GM19023 (cell line): Measurements from ENCODE around the gene ITGA1.
"Not testable (repeated sequence)": the region's sequence is repeated elsewhere in the genome, so short reads cannot be mapped to it uniquely, and the experiment has no call there.

Experiments used
- ATAC-seq: cut with Tn5 transposase; IDR thresholded peaks from one replicate; pipeline ENCODE4 v1.9.1; 2021; ENCODE audit warnings: mild to moderate bottlenecking, moderate library complexity; ENCODE audit not compliant: unreplicated experiment

ITGA1 gene

DNA sequence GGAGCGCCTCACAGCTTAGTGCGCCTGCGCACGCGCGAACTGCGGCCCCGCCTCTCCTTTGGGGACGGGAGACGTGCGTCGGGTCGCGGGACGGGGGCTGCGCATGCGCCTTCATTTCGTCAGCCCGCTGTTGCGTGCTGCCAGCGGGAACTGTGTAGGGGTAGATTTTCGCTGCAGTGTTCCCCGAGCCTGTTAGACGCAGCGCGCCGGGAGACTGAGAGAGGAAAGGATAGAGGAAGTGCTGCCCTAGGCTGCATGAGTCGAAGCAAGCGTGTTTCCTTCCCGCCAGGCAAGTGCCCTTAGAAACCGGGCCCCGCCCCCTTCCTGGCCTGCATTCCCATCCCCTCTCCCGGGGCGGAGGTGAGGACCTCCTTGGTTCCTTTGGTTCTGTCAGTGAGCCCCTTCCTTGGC, 12.3 kb downstream of the ITGA1 start:
- peak; percentile 91 for ATAC-seq

DNA sequence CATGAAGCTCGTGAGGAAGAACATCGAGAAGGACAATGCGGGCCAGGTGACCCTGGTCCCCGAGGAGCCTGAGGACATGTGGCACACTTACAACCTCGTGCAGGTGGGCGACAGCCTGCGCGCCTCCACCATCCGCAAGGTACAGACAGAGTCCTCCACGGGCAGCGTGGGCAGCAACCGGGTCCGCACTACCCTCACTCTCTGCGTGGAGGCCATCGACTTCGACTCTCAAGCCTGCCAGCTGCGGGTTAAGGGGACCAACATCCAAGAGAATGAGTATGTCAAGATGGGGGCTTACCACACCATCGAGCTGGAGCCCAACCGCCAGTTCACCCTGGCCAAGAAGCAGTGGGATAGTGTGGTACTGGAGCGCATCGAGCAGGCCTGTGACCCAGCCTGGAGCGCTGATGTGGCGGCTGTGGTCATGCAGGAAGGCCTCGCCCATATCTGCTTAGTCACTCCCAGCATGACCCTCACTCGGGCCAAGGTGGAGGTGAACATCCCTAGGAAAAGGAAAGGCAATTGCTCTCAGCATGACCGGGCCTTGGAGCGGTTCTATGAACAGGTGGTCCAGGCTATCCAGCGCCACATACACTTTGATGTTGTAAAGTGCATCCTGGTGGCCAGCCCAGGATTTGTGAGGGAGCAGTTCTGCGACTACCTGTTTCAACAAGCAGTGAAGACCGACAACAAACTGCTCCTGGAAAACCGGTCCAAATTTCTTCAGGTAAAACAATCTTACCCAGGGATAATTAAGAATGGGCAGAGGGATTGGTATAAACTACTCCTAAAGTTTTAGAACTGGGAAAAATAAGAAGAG, 12.9 kb downstream of the ITGA1 start:
- ATAC-seq, result peak; percentile 37

DNA sequence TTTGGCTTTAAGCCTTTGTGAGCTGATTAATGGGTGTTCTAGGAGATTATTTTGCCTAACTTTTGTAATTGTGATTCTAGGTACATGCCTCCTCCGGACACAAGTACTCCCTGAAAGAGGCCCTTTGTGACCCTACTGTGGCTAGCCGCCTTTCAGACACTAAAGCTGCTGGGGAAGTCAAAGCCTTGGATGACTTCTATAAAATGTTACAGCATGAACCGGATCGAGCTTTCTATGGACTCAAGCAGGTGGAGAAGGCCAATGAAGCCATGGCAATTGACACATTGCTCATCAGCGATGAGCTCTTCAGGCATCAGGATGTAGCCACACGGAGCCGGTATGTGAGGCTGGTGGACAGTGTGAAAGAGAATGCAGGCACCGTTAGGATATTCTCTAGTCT, 13.6 kb downstream of the ITGA1 start:
- ATAC-seq, result no peak

DNA sequence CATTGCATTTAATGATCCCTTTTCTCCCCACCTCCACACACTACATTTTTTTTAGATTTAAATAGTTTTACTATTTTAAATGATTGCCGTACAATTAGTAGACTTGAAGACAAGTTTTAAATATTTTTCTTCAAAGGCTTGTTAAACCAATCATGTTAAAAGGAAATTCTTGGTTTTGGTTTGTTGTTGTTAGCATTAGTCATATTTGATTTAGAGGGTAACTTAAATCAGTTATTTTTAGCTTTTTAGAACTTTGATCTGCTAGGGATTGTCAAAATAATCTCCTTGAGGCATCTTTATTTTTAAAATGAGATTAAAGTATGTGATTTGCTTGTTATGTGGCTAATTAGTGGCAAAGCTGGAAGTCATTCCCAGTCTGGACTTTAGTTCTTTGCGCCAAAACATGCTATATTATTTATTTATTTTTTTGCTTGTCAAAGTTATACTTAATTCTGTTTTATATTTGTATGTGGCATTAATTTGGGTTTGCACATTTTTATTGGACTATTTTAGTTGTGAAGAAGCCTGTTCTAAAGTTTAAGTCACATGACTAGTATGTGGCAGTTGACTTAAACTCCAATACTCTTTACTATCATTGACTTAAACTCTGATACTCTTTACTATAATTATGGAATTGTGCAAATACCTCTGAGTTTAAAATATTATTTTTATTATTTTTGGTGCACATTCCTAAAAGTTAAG, 14.7 kb downstream of the ITGA1 start:
- no peak for ATAC-seq

DNA sequence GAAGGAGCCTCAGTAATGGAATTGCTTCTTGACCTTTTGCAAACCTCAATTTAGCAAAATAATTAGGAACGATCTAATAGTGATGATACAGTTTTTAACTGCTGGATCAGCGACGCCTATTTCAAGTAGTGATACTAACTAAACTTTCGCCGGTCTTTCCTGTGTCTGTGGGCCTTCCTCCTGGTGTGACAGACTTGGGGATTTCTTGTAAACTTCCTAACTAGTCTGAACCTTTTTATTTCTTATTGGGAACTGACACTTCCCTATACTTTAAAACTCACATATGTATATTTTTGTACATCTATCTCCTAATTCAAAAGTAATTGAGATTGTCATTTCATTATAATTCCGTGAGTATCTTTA, 15.2 kb downstream of the ITGA1 start:
- ATAC-seq, result no peak

DNA sequence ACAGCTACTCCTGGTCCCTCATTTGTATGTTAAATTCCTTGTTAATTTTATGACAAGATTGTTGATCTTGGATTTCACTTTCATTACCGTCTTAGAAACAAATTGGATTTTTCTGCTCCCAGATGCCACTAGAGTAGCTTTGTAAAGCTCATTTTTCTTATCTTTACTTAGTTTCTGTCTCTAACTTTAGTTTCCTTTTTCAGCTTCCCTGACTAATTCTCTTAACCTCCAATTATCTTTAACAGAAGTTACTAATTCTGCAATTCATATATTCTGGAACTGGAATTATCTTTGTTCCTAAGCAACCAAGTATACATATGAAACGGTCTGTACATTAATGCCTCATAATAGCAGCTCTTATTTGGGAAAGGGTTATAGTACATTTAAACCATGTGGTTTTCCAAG, 16.7 kb downstream of the ITGA1 start:
- no peak for ATAC-seq

DNA sequence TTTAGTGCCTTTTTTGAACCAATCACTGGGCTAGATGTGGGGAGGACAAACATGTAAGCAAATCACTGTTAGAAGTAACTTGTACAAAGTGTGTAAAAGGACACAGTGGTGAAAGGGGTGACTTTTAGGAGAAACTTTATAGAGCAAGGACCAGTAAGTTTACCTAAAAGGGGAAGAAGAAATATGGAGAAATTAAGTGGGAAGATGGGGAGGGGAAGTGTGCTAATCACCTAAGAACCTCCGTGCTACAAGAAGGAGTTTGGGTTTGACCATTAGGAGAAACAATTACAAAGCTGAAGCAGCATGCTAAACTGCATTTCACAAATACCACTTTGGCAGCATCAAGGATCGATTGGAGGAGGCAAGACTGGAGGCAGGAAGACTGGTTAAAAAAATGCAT, 17.3 kb downstream of the ITGA1 start:
- no peak for ATAC-seq

DNA sequence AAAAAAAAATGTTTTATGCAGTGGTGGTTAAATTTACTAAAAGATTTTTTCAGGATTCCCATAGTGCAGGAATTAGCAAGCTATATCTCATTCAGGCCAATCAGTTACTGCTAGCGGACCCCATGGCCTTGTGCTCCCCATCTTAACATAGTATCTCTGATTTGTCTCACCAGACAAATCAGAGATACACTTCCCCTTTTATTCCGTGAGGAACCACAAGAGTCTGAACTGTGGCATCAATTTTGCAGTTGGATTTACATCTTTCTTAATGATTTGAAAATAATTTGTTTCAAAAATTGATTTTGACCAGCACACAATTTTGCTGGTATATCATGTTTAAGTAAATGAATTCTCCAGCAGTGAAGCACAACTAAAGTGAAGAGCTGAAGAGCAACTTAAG, 17.9 kb downstream of the ITGA1 start:
- no peak for ATAC-seq

DNA sequence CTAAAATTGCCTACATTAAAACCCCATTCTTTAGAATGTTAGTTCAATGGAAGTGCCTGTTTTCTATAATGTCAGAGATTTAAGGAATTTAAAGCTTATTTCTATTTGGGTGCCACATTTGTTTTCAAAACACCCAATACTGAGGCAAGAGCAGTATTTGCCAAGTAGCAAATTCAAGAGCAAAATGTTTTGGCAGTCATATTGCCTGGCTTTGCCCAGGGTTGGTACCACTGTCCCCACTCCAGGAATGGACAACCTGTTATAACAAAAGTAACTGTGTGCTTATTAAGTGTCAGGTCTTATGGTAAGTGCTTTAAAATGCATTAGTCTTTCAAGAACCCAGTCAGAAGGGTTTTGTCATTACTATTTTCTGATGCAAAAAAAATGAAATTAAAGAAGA, 19.3 kb downstream of the ITGA1 start:
- no peak for ATAC-seq

DNA sequence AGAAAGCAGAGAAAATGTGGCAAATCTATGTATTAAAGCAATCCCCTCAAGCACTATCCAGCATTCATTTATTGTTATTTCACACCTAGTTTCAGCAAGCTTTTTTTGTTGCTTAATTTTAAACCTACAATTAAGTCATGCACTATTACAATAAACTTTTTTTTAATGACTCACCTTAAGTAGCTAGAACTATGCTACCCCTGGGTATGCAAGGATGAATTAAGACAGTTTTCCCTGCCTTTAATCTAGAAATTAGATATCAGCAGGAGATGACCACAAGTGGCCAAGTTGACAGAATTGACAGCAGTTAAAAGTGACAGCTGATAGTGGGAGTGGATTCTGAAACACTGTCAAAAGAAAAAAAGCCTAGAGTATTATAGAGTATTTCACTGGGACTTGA, 20.0 kb downstream of the ITGA1 start:
- no peak for ATAC-seq

DNA sequence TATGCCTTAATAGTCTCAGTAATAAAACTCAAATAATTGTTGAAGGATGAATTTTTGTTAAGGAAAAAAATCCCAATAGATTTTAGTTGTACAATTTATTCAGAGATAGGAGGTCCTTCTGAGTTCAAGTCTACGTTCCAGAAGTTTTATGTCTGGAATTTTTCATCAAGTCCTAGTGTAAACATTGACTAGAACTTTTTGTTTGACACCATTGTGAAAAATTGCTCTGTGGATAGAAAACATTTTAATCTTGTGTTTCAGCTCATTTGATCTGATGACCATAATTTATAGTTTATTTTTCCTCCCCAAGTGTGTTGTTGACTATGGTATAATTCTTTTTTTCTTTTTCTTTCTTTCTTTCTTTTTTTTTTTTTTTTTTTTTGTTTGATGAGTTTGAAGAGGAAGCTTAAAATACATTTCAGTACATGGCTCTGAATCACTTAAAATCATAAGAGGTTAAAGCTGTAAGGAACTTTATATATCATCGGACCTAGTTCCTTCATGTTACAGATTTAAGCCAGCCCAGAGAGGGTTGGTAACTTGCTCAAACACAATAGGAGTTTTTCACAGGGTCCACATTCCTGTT, 20.7 kb downstream of the ITGA1 start:
- no peak for ATAC-seq

DNA sequence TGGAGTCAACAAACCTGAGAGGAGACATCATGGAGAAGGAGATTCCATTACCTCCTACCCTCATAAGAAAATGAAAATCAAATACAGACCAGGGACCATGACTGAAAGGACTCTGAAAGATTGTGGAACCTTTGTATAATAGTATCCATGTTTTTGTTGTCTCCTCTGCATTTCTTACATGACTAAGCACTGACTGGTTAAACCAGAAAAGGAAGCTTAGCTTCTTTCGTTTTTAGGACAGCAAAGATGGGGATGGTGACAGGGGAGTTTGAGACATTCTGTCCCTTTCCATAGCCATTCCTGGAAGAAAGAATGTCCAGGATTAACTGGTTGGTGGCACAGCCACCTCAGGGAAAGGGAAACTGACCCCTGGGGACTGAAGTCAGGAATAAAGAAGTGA, 22.2 kb downstream of the ITGA1 start:
- ATAC-seq, result no peak

DNA sequence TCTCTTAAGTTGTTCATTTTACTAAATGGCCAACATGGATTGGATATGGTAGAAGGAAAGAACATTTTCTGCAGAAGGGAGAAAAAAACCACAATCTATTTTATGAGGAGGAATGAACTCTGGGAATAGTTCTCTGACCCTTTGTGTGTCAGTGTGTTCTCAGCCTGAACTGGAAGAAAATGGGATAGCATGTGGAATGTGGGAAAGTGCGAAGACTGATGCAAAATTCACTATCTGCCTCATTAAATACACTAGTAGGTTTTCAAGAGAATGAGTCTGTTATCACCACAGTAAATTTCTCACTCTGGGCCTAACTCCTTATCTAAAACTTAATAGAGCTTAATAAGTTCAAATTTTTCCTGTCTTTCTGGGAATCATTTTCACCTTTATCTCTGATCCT, 22.7 kb downstream of the ITGA1 start:
- no peak for ATAC-seq

DNA sequence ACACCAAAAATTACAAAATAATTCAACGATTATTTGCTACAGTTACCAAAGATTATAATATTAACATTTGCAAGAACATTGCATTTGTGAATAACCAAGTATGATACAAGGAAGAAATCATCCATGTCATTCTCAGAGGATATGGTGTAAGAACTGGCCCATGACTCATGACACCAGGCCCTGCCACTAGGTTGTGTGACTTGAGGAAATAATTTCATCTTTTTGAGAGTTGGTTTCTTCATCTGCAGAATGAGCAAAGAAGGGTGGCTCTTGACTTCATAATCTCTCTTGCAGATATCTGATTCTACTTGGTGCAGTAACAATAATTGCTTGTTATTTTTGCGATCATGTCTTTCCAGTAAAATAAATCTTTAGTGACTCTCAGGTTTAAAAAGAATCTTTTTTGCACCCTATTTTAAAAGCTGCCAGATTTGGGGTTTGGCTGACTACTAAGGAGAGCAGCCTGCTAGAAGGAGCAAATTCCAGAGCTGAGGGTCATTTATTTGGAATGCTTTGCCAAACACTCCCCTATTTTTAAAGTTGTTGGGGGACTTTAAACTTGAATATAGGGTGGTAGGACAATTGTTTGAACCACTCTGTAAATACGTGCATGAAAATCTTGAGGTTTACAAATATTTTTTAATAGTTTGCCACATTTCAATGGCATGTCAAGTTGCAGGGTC, 23.5 kb downstream of the ITGA1 start:
- no peak for ATAC-seq

DNA sequence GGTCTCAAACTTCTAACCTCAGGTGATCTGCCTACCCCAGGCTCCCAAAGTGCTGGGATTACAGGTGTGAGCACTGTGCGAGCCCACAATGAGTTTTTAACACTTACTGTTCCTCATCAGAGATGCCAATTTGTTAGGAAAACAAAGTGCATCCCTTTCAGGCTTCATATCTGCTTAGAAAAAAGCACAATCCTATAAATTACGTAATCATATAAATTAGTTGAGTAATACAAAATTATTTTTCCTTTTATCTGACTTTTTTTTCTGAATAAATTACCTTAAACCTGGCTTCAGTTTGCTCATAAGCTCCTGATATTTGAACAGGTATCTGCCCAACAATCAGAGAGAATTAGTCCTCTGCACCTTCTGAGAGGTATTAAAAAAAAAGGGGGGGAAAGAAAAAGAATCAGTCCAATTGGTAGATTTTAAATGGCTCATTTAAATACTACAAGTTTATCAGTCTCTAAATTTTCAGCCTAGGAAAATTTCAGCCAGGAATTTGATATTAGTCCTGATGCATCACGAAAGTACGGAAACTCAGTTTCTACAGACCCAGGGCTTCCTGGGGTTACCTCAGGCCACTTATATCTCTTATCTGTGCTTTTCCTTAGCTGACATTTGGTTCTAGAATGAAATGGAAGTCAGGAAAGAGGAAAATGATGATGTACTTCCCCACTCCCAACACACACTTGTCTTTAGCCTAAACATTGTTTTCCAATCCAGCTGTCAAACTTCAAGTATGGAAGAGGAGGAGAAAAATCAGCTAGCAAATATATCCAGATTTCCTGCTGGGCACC, 26.8 kb downstream of the ITGA1 start:
- ATAC-seq, result no peak

DNA sequence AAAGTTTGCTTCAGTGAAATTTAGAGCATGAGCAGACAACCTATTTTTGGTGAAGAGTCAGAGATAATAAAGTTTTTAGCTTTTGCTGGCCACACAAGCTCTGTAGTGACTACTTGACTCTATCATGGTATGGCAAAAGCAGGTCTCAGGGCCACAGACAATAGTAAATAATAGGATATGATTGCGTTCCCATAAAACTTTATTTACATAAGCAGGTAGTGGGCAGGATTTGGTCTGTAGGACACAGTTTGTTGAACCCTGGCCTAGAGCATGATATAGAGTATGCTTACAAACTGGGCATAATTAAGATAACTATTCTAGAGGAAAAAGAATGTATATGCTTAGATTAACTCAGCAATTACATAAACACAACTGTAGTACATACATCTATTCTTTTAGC, 30.1 kb downstream of the ITGA1 start:
- ATAC-seq, result no peak

DNA sequence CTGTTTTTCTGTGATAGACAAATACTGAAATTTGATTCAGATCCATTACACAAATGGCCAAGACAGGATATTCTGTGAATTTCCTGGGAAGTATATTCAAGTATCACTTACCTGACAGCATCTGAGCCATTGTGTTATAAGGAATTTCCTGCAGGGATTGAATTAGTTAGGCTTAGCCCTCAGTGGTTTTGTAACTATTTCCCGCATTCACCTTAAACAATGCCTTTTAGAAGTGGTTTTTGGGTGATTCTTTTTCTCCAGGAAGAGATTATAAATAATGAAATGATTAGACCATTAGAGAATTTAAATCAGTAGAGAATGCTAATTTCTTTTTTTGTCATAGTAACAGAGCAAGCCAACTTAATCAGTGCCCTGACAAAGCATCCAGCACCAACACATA, 30.6 kb downstream of the ITGA1 start:
- no peak for ATAC-seq

DNA sequence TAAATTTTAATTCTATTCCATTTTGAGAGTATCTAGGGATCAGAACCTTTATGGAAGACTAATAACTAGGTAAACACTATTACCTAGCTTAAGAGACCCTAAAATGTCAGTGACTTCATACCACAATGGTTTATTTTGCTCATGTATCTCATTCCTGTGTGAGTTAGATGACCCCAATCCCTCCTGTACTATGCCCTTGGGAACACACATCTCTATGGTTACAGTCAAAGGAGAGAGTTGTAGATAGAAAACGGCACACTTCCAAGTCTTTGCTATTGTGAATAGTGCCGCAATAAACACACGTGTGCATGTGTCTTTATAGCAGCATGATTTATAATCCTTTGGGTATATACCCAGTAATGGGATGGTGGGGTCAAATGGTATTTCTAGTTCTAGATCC, 31.1 kb downstream of the ITGA1 start:
- ATAC-seq, result not testable (repeated sequence)

DNA sequence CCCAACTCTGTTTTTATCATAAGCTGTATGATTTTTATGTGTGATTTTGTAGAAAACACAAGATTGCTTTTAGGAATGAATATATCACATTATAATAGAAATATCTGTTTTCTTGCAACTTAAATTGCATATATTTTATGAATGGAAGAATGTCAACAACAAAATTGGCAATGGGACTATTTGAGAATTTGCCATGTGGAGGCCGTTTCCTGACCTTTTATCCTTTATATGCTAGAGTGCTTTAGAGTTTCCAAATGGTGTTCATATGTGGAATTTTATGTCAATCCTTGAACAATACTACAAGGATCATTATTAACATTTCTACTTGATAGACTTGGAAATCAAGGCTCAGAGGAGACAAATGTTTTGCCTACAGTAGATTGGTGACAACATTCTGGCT, 34.2 kb downstream of the ITGA1 start:
- ATAC-seq, result no peak

DNA sequence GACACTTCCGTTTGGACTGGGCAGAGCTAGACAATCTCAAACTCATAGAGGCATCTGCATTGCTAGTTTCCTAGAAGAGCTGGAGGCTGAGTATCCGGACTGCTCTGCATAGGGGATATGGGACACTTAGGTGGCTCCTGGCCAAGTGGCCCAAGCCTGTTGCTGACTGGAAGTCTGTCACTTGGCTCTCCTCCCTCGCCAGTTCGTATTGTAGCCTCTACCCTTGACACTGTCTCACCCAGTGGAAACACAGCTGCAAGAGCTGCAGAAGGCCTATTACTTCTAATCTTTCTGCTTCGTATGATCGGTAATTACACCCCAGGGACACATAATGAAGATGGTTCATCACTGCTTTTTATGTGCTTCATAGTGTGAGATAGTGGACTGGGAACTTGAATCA, 34.7 kb downstream of the ITGA1 start:
- no peak for ATAC-seq

DNA sequence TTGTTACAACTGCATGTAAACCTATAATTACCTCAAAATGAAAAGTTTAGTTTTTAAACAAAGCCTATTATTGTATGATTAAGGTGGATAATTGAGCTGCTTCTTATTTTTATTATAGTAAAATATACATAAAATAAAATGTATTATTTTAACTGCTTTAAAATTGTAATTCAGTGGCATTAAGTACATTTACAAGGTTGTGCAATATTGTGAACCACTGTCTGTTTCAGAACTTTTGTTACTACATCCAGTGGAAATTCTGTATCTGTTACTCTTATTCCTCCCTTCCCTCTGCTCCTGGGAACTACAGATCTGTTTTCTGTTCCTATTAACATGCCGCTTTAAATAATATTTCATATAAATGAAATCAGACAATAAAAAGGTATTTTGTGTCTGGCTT, 37.1 kb downstream of the ITGA1 start:
- ATAC-seq, result no peak
